H9 (cell line): ENCODE results near the gene SCN2B. TPM values are rescaled to one million over a fixed set of nuclear protein-coding genes. Genes with fewer than 3 reads are reported as not detected.

ENCODE experiments used
- DNase-seq: peaks from one replicate; pipeline ENCODE4 v3.0.0-alpha.2; 2017
- H2AFZ ChIP-seq: one replicate; pipeline ENCODE4 v1.6.1; 2013; ENCODE audit warnings: mild to moderate bottlenecking, low read length, control low read depth, moderate library complexity
- H2AK5ac ChIP-seq: 2 replicates; pipeline ENCODE4 v1.6.1; 2013; ENCODE audit warnings: low read length, control low read depth, mixed read lengths; ENCODE audit not compliant: insufficient read length
- H2BK120ac ChIP-seq: one replicate; pipeline ENCODE4 v1.6.1; 2013; ENCODE audit warnings: low read depth, mild to moderate bottlenecking, low read length, control low read depth, inconsistent platforms; ENCODE audit not compliant: poor library complexity, severe bottlenecking
- H2BK12ac ChIP-seq: 2 replicates; pipeline ENCODE4 v1.6.1; 2013; ENCODE audit warnings: low read length, control low read depth, mixed read lengths, low read depth; ENCODE audit not compliant: insufficient read length
- H2BK15ac ChIP-seq: 2 replicates; pipeline ENCODE4 v1.6.1; 2013; ENCODE audit warnings: low read depth, low read length, control low read depth
- H2BK20ac ChIP-seq: one replicate; pipeline ENCODE4 v1.6.1; 2013; ENCODE audit warnings: low read depth, mild to moderate bottlenecking, low read length, control low read depth, inconsistent platforms; ENCODE audit not compliant: poor library complexity, severe bottlenecking
- H2BK5ac ChIP-seq: 2 replicates; pipeline ENCODE4 v1.6.1; 2013; ENCODE audit warnings: low read length, control low read depth, mixed read lengths; ENCODE audit not compliant: insufficient read length
- H3K14ac ChIP-seq: 2 replicates; pipeline ENCODE4 v1.6.1; 2013; ENCODE audit warnings: low read length, control low read depth; ENCODE audit not compliant: insufficient read depth
- H3K18ac ChIP-seq: 2 replicates; pipeline ENCODE4 v1.6.1; 2013; ENCODE audit warnings: low read depth, mild to moderate bottlenecking, mixed read lengths, low read length, control low read depth; ENCODE audit not compliant: insufficient read length
- H3K23ac ChIP-seq: 2 replicates; pipeline ENCODE4 v1.6.1; 2013; ENCODE audit warnings: low read length, control low read depth, mixed read lengths, low read depth; ENCODE audit not compliant: insufficient read length
- H3K23me2 ChIP-seq: 2 replicates; pipeline ENCODE4 v1.6.1; 2013; ENCODE audit warnings: low read depth, mild to moderate bottlenecking, mixed read lengths, low read length, control low read depth; ENCODE audit not compliant: insufficient read length, poor library complexity, severe bottlenecking
- H3K27ac ChIP-seq: 2 replicates; pipeline ENCODE4 v1.5.1; 2013; ENCODE audit warnings: low read length, control low read depth, mixed read lengths, low read depth; ENCODE audit not compliant: insufficient read length
- H3K27me3 ChIP-seq: 2 replicates; pipeline ENCODE4 v1.6.1; 2013; ENCODE audit warnings: low read length, control low read depth, inconsistent platforms; ENCODE audit not compliant: insufficient read depth
- H3K4ac ChIP-seq: 2 replicates; pipeline ENCODE4 v1.6.1; 2013; ENCODE audit warnings: low read depth, mild to moderate bottlenecking, control low read depth, inconsistent platforms, low read length, moderate library complexity
- H3K4me1 ChIP-seq: 2 replicates; pipeline ENCODE4 v1.6.1; 2013; ENCODE audit warnings: low read length, control low read depth, inconsistent platforms; ENCODE audit not compliant: insufficient read depth
- H3K4me2 ChIP-seq: 2 replicates; pipeline ENCODE4 v1.6.1; 2013; ENCODE audit warnings: low read length, control low read depth, mixed read lengths; ENCODE audit not compliant: insufficient read length, insufficient read depth
- H3K56ac ChIP-seq: 2 replicates; pipeline ENCODE4 v1.6.1; 2013; ENCODE audit warnings: low read depth, mild to moderate bottlenecking, mixed read lengths, low read length, control low read depth; ENCODE audit not compliant: insufficient read length
- H3K79me1 ChIP-seq: 2 replicates; pipeline ENCODE4 v1.6.1; 2013; ENCODE audit warnings: low read depth, mild to moderate bottlenecking, moderate library complexity, low read length, control low read depth, inconsistent platforms; ENCODE audit not compliant: insufficient read depth, poor library complexity, severe bottlenecking
- H3K79me2 ChIP-seq: 2 replicates; pipeline ENCODE4 v1.6.1; 2013; ENCODE audit warnings: low read length, control low read depth, inconsistent platforms; ENCODE audit not compliant: insufficient read depth
- H3K9ac ChIP-seq: 2 replicates; pipeline ENCODE4 v1.6.1; 2013; ENCODE audit warnings: low read length, control low read depth, mixed read lengths; ENCODE audit not compliant: insufficient read length; ENCODE audit errors: extremely low read depth
- H3K9me3 ChIP-seq: one replicate; pipeline ENCODE4 v1.6.1; 2013; ENCODE audit warnings: low read depth, low read length, inconsistent platforms; ENCODE audit not compliant: control insufficient read depth
- H3T11ph ChIP-seq: one replicate; pipeline ENCODE4 v1.6.1; 2013; ENCODE audit warnings: mild to moderate bottlenecking, low read length, control low read depth, inconsistent platforms
- H4K20me1 ChIP-seq: one replicate; pipeline ENCODE4 v1.6.1; 2013; ENCODE audit not compliant: control insufficient read depth, insufficient read length, insufficient read depth
- H4K5ac ChIP-seq: 2 replicates; pipeline ENCODE4 v1.6.1; 2013; ENCODE audit warnings: low read depth, mild to moderate bottlenecking, mixed read lengths, low read length, control low read depth; ENCODE audit not compliant: insufficient read length
- H4K8ac ChIP-seq: replicated peaks from 2 replicates; pipeline ENCODE4 v1.6.1; 2013; ENCODE audit warnings: low read length, control low read depth, mixed read lengths, low read depth; ENCODE audit not compliant: insufficient read length
- H4K91ac ChIP-seq: 2 replicates; pipeline ENCODE4 v1.6.1; 2013; ENCODE audit warnings: low read depth, mild to moderate bottlenecking, moderate library complexity, mixed read lengths, low read length, control low read depth; ENCODE audit not compliant: insufficient read length
- H3K27ac Mint-ChIP-seq, 3 experiments: 2 replicates in 2 of 3; 3 replicates in 1 of 3; pipeline ENCODE4 v1.8.0; 2020 to 2021; ENCODE audit warnings: mixed read lengths in 3 of 3, mild to moderate bottlenecking in 1 of 3, moderate library complexity in 1 of 3
- H3K27me3 Mint-ChIP-seq: 2 replicates; pipeline ENCODE4 v1.8.0; 2021; ENCODE audit warnings: low read depth, mild to moderate bottlenecking, moderate library complexity, mixed read lengths
- H3K36me3 Mint-ChIP-seq, 3 experiments: 2 replicates in 2 of 3; 3 replicates in 1 of 3; pipeline ENCODE4 v1.8.0; 2020 to 2021; ENCODE audit warnings: low read depth in 3 of 3, mixed read lengths in 3 of 3; ENCODE audit not compliant: insufficient read depth in 1 of 3
- H3K4me1 Mint-ChIP-seq, 2 experiments: 2 replicates each; pipeline ENCODE4 v1.8.0; 2020; ENCODE audit warnings: mixed read lengths in 2 of 2
- H3K4me3 Mint-ChIP-seq, 2 experiments: 2 replicates in 1 of 2; 3 replicates in 1 of 2; pipeline ENCODE4 v1.8.0; 2020 to 2021; ENCODE audit warnings: mild to moderate bottlenecking in 2 of 2, mixed read lengths in 2 of 2, moderate library complexity in 1 of 2
- H3K9me3 Mint-ChIP-seq, 2 experiments: 2 replicates in 1 of 2; 3 replicates in 1 of 2; pipeline ENCODE4 v1.8.0; 2020; ENCODE audit warnings: mild to moderate bottlenecking in 2 of 2, mixed read lengths in 2 of 2, moderate library complexity in 1 of 2
- WGBS: extraction: QIAGEN DNeasy Blood & Tissue Kit; methylation state at CpG from one replicate; pipeline ENCODE4 v1.1.7; 2013; ENCODE audit warnings: missing lambda C conversion rate, low lambda C conversion rate, mixed read lengths; ENCODE audit not compliant: insufficient read length; ENCODE audit errors: extremely low coverage; 5-methylcytosine and 5-hydroxymethylcytosine counted together
- total RNA-seq: library from RNA; stranded (reverse); gene quantifications from 2 replicates; pipeline ENCODE4 v1.2.1, GENCODE V29; 2021
- TF ChIP-seq, protein P1 (sequence below): fragments of 200-600 bp; sonication (generic); conservative IDR thresholded peaks from 3 replicates; pipeline ENCODE4 v1.8.0; 2021; ENCODE audit warnings: antibody characterized with exemption, mild to moderate bottlenecking

SCN2B gene
- total RNA-seq, 1 experiment from 2014 or later, result not detected

GRCh38 chr11:118133816-118134215 is 42.6 kb downstream of the SCN2B start:
- Histone ChIP-seq H3K79me2 (no peaks in the 10 kb centered on the region), H2AK5ac (no peak overlapping the region), H3K27me3 (no peaks in the 10 kb centered on the region), H2BK12ac (no peak overlapping the region), H3K4me1 (no peaks in the 10 kb centered on the region), H3K27ac (no peak overlapping the region), H2AFZ (no peak overlapping the region), H3K9ac (no peak overlapping the region), H3K18ac (no peak overlapping the region), H3K79me1 (no peaks in the 10 kb centered on the region), H3K23ac (no peak overlapping the region), H3K4me2 (no peak overlapping the region), H3K4ac (no peak overlapping the region), H4K20me1 (no peaks in the 10 kb centered on the region), H3K23me2 (no peaks in the 10 kb centered on the region), H2BK120ac (no peak overlapping the region), H2BK5ac (no peak overlapping the region), H4K5ac (no peak overlapping the region), H3K14ac (no peak overlapping the region), H4K8ac (no peak overlapping the region), H3K9me3 (no peaks in the 10 kb centered on the region), H4K91ac (no peak overlapping the region), H2BK15ac (no peak overlapping the region), H2BK20ac (no peak overlapping the region), H3T11ph (no peak overlapping the region), H3K56ac (no peak overlapping the region)
- Mint-ChIP-seq H3K9me3 (no peaks in the 10 kb centered on the region), H3K4me1 (peaks cover 7 to 10% of the 10 kb centered on the region in 2 experiments), H3K36me3 (no peaks in the 10 kb centered on the region), H3K27me3 (peaks cover 39% of the 10 kb centered on the region), H3K27ac (peak overlapping the region in 2 of 3 experiments; percentile 48 to 59; a peak in 2 of 7 replicates), H3K4me3 (no peak overlapping the region)
- DNase-seq, result no peak
- TF ChIP-seq, protein P1, sequence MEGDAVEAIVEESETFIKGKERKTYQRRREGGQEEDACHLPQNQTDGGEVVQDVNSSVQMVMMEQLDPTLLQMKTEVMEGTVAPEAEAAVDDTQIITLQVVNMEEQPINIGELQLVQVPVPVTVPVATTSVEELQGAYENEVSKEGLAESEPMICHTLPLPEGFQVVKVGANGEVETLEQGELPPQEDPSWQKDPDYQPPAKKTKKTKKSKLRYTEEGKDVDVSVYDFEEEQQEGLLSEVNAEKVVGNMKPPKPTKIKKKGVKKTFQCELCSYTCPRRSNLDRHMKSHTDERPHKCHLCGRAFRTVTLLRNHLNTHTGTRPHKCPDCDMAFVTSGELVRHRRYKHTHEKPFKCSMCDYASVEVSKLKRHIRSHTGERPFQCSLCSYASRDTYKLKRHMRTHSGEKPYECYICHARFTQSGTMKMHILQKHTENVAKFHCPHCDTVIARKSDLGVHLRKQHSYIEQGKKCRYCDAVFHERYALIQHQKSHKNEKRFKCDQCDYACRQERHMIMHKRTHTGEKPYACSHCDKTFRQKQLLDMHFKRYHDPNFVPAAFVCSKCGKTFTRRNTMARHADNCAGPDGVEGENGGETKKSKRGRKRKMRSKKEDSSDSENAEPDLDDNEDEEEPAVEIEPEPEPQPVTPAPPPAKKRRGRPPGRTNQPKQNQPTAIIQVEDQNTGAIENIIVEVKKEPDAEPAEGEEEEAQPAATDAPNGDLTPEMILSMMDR, result no peak
- WGBS, result no CpG with 5 or more reads among the region's 10 CpGs
